Inferior parietal cortex (tissue), 1 donor: ENCODE measurements around the gene G2E3.
"Not testable (repeated sequence)": the region's sequence is repeated elsewhere in the genome, so short reads cannot be mapped to it uniquely, and the experiment has no call there.

Experiments used
- DNase-seq: peaks from one replicate; pipeline ENCODE4 v3.0.0-alpha.2; 2016; ENCODE audit errors: extremely low spot score

G2E3 gene

DNA sequence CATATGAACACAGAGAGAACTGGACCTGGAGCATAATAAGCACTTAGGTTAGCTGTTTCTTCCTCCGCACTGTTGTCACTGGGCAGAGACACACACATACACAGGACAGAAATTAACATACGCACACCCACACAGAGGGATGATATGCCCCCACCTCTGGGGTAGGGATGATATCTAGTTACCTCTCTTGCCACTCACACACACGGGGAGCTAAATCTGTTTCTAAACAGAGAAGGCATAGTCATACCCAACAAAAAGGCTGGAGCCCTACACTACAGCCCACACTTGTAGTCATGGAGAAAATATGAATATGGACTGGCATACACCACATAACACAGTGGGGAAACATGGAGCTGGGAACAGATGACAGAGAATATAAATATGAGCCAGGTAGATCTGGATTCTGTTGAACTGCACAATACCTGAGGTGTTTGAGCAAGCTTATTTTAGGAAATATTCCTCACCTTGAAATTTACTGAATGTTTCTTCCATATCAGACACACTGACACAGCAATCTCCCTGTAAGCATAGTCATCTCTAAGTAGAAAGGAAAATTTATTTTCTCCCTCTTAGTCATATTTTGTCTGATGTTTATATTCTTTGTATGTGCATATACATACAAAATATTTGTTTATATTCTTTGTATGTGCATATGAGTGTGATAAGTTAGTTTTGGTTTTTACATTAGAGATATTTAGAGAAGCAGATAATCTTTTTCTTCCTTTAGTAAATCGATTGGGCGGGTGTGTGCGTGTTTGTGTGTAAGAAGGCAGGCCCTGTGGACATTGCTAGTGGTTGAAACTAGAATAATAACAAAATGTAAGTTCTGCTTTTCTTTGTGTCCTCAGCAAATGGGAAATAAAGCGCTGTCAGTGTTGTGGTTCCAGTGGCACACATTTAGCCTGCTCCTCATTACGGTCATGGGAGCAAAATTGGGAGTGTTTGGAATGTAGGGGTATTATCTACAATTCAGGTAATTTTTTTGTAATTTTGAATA, 42.3 kb downstream of the G2E3 start:
- no peak for DNase-seq

DNA sequence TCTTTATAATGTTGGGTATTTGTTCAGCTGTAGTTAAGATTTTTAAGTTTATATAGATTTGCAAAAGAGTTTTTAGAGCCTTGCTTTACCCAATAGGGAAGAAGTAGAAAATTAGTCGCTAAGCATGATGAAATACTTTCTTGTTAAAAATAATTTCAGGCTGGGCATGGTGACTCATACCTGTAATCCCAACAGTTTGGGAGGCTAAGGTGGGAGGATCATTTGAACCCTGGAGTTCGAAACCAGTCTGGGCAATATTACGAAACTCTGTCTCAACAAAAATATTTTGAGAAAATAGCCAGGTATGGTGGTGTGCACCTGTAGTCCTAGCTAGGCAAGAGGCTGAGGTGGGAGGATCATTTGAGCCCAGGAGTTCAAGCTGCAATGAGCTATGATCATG, 44.4 kb downstream of the G2E3 start:
- DNase-seq: no peak

DNA sequence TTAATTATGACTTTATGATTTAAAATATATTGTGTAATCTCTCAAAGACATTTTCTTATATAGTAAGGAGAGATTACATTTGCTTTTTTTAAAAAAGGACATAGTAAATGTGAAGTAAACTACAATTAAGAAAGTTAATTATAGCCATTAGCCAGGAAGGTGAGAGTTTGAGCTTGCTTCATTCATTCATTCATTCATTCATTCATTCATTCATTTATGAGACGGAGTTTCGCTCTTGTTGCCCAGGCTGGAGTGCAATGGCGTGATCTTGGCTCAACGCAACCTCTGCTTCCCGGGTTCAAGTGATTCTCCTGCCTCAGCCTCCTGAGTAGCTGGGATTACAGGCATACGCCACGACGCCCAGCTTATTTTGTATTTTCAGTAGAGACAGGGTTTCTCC, 45.7 kb downstream of the G2E3 start:
- not testable (repeated sequence) for DNase-seq

DNA sequence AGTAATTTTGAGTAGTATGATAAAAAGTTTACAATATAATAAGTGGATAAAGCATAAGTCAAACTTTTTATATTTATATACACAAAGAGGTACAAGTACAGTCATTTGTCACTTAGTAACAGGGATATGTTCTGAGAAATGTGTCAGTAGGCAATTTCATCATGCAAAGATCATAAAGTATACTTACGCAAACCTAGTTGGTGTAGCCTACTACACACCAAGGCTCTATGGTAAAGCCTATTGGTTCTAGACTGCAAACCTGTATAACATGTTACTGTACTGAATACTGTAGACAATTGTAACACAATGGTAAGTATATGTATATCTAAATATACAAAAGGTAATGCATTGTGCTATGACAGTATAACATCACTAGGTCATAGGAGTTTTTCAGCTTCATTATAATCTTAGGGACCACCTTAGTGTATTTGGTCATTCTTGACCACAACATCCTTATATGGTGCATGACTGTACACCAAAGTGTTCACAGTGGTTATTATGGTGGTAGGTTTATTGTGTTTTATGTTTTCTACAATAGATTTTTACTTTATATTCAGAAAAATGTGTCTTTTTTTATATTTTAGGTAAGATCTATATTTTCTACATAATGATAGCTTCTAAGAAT, 48.3 kb downstream of the G2E3 start:
- no peak for DNase-seq

DNA sequence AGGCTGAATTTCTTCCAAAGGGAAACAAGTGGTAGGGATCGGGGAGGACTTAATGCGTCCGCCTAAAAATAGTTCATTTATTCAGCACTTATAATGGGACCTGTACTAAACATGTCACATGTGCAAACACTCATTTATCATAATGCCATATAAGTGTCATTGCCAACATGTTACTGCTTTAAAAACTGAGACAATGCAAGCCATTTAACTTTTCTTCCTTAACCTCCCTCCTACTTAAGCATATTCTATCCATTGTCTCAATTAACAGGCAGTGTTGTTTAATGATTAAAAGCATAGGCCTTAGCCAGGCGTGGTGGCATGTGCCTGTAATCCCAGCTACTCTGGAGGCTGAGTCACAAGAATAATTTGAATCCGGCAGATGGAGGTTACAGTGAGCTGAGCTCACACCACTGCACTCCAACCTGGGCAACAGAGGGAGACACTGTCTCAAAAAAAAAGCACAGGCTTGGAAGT, 49.6 kb downstream of the G2E3 start:
- no peak for DNase-seq

DNA sequence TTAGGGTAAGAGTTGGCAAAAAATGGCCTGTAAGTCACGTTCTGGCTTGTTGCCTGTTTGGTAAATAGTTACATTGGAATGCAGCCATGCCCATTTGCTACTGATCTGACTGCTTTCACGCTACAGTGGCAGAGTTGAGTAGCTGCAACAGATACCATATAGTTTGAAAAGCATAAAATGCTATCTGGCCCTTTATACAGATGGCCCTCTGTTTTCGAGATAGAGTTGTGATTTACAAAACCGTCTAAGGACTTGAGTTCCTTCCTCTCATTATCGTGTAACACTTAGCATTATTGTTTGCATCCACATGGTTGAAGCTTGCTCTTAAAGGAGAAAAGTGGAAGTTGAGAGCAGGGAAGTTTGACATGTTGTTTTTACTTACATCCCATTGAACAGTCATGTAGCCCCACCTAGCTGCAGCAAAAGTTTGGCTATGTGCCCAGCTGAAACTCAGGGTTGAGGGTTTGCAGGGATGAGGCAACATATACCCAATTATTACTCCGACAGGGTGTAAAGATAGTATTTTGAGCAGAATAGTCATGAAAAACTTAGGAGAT, 51.9 kb downstream of the G2E3 start:
- peak; percentile 52 for DNase-seq

DNA sequence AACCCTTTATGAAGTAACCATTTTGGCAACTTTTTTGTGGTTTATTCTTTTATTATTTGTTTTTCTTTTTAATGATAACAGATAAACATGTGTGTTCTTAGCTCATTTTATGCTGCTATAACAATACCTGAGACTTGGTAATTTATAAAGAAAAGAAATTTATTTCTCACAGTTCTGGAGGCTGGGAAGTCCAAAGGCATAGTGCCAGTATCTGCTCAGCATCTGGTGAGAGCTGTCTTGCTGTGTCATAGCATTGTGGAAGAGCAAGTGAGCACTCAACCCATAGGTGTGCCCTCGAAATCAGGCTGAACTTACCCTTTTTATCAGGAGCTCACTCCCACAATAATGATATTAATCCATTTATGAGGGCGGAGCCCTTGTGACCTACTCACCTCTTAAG, 55.2 kb downstream of the G2E3 start:
- DNase-seq: no peak

DNA sequence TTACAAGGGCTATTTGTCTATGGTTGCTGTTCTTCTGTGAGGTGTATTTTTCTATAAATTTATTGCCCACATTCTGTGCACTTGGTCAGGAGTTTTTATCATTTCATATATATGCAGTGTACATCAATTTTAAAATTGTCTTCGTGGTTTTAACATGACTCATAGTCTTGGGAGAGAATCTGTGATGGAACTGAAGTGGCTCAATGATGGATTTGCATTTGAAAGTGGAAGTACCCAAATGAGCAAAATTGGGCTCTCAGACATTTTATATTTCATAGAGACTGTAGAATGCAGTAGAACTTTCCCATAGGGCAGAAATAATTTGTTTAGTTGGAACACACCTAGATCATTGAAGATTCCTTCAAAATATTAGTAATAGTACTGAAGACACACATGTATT, 61.2 kb downstream of the G2E3 start:
- DNase-seq: no peak

DNA sequence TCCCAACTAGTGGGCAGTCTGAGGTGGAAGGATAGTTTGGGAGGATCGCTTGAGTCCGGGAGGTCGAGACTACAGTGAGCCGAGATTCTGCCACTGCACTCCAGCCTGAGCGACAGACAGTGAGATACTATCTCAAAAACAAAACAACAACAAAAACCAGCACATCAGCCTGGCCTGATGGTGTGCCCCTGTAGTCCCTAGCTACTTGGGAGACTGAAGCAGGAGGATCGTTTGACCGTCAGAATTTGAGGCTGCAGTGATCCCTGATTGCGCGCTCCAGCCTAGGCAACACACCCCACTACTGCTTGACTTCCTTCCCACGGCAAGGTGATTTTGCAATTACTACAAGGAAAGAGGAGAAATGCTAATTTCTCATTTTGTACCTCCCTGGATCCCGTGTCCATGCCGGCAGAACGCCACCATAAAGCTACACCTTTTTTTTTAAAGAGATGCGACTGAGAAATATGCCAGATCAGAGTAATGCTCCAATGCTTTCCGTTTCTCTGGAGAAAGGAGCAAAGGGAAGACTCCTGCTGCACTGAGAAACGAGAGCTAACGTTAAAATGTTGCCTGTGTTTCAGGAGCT, 62.5 kb downstream of the G2E3 start:
- peak; percentile 25 for DNase-seq

DNA sequence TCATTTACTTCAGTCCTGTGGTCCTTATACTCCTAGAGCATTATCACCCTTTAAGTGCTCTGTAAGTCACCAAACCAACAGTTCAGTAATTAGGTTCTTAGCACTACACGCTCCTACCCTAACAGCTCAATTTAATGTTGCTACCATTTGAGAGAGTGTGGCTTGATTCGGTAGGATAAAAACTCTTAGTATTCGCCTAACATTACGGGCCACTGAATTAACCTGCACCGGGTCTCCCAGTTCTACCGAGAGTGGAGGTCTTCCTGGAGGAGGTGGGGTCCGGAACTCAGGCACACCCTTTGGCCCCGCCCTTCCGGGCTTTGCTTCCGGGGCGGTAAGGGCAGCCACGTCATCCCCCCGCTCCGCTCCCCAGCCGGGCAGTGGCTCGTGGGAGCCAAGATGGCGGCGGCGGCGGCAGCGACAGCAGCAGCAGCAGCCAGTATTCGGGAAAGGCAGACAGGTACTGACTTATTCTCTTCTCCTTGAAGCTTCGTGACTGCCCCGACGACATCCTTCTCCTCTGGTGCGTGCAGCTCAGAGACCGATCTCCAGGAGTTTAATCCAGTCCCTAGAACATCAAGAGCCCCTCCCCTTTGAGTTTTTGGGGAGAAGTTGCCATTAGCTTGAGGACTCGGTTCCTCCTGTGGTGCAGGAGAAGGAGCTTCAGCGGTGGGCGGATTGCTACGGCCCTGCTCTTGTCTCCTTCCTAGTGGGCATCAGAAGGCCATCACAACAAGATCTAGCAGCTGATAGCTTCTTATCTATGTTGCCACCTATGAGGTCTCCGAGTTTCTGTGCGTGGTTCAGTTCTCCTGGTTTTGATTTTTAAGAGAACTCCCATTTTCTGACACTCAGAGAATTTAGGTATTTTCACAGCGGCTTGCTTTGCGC, 63.2 kb downstream of the G2E3 start, which contains the start of gene SCFD1:
Gene SCFD1 (plus strand): TSS at position 380 of the 891 bp plus-strand sequence. CDS start 20 bp downstream, at position 400.
- DNase-seq: peak; percentile 94

DNA sequence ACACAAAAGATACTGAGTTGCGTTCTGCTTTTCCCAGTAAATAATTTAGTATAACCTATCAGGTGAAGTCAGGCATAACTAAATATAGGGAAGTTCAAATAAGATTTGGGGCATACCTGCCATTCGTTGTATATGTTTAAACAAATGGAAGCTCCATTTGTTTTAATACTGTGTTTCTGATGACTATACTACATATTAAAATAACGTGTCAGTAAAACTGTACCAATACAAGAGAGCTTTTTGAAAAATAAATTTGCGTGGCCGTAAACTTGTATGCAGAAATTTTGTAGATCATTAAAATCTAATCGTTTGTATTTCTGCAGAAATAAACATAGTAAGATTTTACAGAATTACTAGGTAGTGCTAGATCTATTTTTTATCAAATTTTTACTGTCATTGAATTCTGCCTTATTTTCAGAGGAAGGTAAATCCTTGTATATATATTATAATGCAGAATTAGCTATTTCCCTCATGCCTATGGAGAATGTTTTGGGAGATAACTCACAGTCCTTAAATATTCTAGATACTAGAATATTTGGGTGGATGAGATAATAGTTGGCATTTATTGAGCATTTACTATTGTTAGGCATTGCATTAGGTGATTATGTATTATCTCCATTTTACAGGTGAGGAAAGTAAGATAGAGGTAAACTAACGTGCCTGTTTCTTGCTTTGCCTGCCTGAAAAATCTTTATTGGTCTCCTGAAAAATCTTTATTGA, 64.6 kb downstream of the G2E3 start:
- DNase-seq: no peak

DNA sequence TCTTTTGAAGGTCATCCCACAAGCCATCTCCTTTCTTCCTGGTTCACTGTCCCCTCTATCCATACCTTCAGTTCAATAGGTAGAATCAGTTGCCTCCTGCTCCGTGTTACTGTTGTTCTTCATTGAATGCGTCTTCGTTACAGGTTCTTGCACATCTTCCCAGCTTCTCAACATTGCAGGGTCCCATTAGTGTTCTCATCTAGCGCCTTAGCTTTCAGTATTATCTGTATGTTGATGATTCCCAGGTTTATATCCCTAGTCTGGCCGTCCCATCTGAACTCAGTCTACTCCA, 65.1 kb downstream of the G2E3 start:
- DNase-seq: no peak

DNA sequence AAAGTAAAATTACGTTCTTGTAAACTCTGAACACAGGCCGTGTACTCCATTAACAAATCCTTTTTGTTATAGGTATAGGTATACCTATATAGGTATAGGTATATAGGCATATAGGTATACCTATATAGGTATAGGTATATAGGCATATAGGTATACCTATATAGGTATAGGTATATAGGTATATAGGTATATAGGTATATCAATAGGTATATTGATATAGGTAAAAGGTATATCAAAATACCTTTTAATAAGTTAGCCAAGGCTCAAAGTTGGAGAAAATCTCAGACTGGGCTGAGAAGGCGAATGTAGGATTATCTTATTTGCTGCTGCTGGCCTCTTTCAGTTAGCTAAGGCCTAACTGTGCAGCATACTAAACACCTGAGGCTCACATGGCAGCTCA, 66.6 kb downstream of the G2E3 start:
- DNase-seq: no peak

DNA sequence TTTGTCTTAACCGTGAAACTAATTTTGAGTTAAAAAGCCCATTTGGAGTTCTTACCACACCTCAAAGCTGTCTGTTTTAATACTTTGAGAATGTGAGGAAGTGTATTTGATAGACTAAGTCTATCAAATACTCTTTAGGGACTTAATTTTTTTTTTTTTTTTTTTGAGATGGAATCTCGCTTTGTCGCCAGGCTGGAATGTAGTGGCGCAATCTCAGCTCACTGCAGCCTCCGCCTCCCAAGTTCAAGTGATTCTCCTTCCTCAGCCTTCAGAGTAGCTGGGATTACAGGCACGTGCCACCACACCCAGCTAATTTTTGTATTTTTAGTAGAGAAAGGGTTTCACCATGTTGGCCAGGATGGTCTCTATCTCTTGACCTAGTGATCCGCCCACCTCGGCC, 70.5 kb downstream of the G2E3 start:
- not testable (repeated sequence) for DNase-seq

DNA sequence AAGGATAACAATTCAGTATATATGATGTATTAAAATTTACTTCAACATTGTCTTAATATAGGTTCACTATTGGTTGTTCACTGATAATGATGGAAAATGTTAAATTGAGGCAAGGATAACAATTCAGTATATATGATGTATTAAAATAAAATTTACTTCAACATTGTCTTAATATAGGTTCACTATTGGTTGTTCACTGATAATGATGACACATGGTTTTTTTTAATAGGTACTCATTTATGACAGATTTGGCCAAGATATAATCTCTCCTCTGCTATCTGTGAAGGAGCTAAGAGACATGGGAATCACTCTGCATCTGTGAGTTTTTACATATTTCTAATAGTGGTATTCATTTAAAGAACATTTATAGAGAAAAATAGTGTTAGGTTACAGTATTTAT, 71.3 kb downstream of the G2E3 start:
- no peak for DNase-seq

DNA sequence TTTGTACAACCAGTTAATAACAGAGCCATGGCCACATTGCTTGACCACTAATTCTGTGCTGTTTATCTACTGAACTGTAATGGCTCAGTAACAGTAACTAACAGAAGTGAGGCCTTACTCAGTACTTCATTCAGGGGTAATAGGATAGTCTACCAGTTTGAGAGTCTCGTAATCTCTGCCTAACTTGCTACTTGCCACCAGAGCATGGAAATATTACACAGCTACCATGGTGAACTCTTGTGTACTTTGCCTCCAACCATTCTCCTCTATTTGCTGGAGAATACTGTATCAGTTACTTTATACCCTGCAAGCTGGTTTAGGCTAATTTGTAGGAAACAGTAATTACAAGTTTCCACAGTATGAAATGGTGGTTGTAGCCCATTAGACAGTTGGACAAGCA, 73.8 kb downstream of the G2E3 start:
- DNase-seq: no peak

DNA sequence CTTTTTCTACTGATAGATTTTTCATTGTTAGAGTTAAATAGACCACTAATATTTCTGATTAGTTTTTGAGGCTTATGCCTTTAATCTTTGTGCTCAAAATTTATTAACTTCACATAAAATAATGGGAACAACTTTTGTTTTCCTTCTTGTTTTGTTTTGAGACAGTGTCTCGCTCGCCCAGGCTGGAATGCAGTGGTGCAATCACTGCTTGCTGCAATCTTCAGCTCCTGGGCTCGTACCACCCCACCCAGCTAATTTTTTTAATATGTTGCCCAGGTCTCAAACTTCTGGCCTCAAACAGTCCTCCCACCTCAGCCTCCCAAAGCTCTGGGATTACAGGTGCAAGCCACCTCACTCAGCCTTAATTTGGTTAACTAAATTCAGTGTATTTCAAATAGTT, 80.0 kb downstream of the G2E3 start:
- DNase-seq: no peak

DNA sequence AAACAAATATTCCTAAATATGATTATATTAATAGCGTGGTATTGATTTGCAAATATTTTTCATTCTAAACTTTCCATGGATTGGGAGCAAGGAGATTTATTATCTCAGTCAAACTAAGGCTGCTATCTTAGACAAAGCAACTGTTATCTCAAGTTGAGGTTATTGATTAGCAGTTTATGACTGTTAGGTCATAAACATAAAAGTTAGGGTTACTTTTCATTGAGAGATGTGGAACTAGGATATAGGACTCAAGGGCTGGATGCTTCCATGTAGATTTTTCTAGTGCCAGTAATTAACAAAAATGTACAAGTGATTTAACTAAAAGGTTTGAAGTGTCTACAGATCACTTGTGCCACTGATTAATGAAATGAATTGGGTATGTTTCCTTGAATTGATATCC, 82.2 kb downstream of the G2E3 start:
- DNase-seq: no peak

DNA sequence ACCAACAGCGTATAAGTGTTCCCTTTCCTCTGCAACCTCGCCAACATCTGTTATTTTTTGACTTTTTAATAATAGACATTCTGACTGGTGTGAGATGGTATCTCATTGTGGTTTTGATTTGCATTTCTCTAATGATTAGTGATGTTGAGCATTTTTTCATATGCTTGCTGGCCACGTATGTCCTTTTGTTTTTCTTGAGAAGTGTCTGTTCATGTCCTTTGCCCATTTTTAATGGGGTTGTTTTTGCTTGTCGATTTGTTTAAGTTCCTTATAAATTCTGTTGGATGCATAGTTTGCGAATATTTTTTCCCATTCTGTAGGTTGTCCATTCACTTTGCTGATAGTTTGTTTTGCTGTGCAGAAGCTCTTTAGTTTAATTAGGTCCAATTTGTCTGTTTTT, 85.5 kb downstream of the G2E3 start:
- DNase-seq: not testable (repeated sequence)

DNA sequence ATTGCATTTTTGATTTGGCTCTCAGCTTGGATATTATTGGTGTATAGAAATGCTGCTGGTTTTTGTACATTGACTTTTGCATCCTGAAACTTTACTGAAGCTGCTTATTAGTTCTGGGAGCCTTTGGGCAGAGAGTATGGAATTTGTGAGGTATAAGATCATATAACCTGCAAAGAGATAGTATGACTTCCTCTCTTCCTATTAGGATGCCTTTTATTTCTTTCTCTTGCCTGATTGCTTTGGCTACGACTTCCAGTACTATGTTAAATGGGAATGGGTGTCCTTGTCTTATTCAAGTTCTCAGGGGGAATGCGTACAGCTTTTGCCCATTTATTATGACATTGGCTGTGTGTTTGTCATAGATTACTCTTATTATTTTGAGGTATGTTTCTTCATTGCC, 86.6 kb downstream of the G2E3 start:
- no peak for DNase-seq

DNA sequence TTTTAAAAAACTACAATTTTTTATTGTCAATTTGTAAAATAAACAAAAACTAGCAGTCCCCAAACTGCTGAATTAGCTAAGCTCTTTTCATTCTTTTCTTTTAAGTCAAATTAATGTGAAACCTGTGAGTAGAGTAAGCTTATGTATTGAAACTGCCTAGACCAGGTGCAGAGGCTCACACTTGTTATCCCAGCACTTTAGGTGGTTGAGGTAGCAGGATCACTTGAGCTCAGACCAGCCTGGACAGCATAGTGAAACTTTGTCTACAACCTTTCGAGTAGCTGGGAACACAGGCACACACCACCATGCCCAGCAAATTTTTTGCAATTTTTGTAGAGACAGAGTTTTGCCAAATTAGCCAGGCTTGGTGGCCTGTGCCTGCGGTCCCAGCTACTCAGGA, 89.5 kb downstream of the G2E3 start:
- DNase-seq: no peak
